Activated T-cell treated with anti-CD3 and anti-CD28 coated beads, Interleukin-2, amount 50 U/mL, for 48 hours (primary cell): ENCODE measurements around the gene BSCL2.
"Not testable (repeated sequence)": the region's sequence is repeated elsewhere in the genome, so short reads cannot be mapped to it uniquely, and the experiment has no call there.

Source experiments
- DNase-seq, 2 experiments: peaks; one replicate each; pipeline ENCODE4 v3.0.0-alpha.2; 2020

The BSCL2 gene

DNA sequence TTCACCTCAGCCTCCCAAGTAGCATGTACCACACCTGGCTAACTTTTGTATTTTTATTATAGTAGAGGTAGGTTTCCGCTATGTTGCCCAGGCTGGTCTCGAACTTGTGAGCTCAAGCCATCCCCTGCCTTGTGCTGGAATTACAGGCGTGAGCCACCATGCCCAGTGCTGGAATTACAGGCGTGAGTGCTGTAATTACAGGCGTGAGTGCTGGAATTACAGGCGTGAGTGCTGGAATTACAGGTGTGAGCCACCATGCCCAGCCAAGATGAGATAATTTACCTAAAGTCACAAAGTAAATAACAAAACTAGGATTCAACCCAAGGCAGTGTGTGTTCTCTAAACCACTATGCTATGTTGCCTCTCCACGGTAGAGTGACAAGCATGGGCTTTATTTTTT lies 24.7 kb downstream of the BSCL2 start:
- DNase-seq, result no peak

DNA sequence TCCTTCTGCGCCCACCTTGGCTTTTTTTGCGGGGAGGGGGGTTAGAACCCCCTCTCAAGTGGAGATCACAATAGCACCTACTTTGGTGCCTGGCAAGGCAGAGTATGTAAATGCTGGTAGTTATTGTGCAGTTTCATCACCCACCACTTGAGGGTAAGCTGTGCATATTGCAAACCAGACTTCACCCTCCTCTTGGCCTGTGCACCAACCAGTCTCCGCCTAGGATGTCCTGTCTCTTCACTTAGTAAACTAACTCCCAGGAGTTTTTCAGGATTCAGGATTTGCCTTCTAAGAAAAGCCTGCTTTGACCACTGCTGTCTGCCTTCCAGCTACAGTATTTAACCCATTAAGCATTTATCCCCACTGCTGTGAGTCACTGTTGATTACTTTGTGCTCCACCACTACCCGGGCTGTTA lies 26.4 kb downstream of the BSCL2 start:
- DNase-seq, result peak in 1 of 2 experiments; percentile 52

- DNase-seq, result peak; percentile 90 to 92
Observed at GRCh38 chr11:62678770-62679696, 28.2 kb downstream of the BSCL2 start, which contains the start of gene UBXN1. Gene UBXN1, minus strand, starts transcription at chr11:62679073. Its CDS starts 150 bp downstream, at chr11:62678923.

- no peak for DNase-seq
Observed at GRCh38 chr11:62678433-62678769, 28.8 kb downstream of the BSCL2 start.

DNA sequence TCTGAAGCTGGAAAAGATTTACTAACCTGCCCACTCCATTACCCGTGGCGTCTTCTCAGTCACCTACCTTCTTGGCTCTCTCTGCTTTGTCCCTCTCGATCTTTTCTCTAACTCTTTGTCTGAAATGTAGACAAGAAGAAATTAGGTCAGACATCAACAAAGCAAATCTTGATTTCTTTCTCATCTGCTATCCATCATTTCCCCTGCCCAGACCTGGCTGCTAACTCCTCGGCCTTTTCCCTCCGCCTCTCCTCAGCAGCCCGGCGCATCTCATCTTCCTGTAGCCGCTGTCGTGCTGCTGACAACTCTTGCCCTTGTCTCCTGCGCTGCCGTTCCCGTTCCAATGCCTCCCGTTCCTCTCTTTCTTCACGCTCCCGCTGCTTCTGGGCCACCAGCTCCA lies 29.5 kb downstream of the BSCL2 start:
- DNase-seq, result no peak

DNA sequence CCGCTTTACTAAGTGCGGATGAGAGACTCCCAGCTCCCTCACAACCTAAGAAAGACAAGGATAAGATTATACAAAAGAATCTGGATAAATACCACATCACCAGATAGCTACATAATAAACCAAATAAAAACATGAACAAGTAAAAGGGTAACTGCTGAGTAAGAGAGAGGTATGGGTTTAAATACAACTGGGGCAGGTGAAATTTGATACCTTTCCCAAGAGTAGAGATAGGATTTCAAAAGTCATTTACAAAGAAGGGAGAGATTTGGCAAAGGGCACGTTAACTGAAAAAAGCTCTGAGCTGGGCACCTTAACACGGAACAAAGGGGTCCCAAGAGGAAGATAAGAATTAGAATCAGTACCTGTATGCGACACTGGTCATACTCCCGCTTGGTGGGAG lies 30.1 kb downstream of the BSCL2 start:
- no peak for DNase-seq

DNA sequence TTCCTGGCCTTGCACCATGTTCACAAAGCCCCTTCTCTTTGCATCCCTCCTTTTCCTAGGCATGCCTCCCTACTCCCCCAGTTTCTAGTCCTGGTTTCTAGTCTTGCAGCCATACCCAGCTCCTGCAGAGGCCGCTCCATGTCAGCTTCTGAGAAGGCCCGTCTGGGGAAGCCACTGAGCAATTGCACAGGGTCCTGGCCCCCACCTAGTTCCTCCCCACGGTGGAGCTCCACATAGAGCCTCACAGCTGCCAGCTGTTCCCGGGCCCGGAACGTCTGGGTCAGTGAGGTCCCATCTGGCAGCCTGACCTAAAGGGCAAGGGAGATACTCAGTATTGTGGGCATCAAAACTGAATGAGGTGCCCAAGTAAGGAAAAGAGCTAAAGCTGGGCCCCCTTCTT lies 30.5 kb downstream of the BSCL2 start:
- DNase-seq, result no peak

DNA sequence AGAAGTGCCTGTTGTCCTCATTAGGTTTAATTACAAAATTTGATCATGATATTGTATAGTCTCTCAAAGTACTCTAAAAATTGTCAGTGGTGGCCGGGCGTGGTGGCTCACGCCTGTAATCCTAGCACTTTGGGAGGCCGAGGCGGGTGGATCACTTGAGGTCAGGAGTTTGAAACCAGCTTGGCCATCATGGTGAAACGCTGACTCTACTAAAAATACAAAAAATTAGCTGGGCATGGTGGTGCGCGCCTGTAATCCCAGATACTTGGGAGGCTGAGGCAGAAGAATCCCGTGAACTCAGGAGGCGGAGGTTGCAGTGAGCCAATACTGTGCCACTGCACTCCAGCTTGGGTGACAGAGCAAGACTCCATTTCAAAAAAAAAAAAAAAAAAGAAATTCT lies 31.8 kb downstream of the BSCL2 start:
- not testable (repeated sequence) for DNase-seq

- no peak for DNase-seq
Observed at GRCh38 chr11:62673196-62673525, 34.1 kb downstream of the BSCL2 start.

- DNase-seq, result peak; percentile 90 to 92
Observed at GRCh38 chr11:62671608-62672389, 35.4 kb downstream of the BSCL2 start, which contains the start of the genes LBHD1 and UQCC3. Gene LBHD1, minus strand, starts transcription at chr11:62672267. Its CDS starts 2,236 bp downstream, at chr11:62670031. Gene UQCC3, plus strand, starts transcription at chr11:62671673. Its CDS starts 73 bp downstream, at chr11:62671746.

DNA sequence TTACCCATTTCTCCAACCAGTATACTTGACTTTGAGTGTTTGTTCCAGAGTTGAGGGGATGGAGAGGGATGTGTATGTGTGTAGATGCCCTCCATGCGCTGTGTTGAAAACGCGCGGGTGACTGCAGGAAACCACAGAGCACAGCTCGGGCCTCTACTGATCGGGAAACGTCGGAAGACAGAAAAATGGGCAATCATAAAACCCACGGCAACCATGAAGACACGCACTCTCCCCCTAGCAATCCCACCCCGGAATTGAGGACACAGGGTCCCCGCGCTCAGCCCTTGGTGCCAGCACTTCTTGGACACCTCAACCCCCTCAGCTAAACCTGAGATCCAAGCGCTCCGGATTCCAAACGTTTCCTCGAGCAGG lies 36.0 kb downstream of the BSCL2 start:
- DNase-seq, result no peak

DNA sequence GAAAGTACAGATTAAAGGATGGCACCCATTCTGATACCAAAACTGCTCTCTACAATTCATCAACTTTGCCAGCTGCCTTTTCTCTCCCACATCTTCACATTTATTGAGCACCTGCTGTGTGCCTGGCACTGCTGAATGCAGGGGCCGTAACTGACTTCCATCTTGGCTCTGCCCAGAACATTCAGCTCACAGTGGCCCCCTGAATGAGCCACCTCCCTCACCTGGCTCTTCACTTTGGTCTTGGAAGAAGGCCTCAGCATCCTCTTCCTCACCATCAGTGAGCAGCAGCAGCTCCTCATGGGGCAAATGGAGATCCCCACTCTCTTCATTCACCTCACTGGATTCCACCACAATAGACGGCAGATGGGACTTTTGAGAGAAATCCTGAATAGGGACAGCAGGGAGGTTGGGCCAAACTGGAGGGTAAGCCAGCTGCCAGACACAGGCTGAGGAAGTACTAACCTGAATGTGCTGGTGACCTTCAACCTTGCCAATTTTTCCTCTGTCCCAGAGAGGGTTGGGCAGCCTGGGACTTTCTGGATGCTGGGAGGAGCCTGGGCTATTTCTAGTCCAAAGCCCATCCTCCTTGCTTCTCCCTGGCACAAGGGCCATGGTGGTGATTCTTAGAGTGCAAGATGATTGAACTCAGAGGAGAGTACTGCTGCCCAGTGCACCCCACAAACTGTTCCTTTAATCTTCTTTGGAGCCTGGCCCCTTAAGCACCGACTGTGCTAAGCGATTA lies 37.6 kb downstream of the BSCL2 start:
- no peak for DNase-seq

DNA sequence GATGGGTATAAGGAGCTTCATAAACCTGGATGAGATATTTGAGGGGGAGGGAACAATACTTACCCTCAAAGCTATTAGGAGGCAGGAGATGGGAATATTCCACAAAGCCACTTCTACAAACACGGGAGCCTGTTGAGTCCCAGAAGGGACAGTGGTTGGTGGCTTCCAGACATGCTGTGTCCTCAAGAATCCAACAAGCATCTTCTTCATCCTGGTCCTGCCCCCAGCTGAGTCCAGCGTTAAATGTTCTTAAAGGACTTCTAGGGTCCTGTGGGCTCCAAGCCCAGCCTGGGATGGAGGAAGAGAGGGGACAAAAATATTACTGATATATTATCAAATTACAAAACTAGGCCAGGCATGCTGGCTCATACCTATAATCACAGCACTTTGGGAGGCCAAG lies 39.8 kb downstream of the BSCL2 start:
- peak in 1 of 2 experiments; percentile 37 for DNase-seq

- DNase-seq, result peak; percentile 57 to 60
Observed at GRCh38 chr11:62666259-62666926, 40.8 kb downstream of the BSCL2 start.

DNA sequence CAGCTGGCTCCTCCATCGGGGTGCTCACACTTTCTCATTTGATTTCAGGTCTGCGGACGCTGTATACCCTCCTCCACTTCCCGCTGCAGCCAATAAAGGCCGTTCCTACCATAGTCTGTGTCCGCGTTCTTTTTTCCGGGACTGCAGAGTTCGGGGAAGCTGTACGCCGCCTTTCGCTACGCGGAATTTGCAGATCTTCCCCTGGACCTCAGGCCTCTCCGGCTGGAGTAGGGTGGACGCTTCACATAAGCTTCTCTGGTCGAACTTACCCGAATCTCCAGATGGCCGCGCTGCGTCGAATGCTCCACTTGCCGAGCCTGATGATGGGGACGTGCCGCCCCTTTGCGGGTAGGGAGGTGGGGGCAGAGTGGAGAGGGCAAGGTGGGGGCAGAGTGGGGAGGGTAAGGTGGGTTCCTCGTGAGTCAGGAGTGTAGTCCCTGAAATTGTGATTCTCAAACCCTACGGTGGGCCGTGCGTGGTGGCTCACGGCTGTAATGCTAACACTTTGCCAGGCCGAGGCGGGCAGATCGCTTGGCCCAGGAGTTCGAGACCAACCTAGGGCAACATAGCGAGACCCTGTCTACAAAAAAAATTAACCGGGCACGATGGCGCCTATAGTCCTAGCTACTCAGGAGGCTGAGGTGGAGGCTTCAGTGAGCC lies 41.5 kb downstream of the BSCL2 start:
- DNase-seq, result peak; percentile 75 to 78

GRCh38 chr11:62665075-62665598 lies 42.1 kb downstream of the BSCL2 start, which contains the start of the genes C11orf98 and CSKMT:
Gene C11orf98, minus strand, starts transcription at chr11:62665210. Its CDS starts 41 bp downstream, at chr11:62665169.
Gene CSKMT, plus strand, starts transcription at chr11:62665312. Its CDS starts 568 bp downstream, at chr11:62665880.
- DNase-seq, result peak; percentile 99

- no peak for DNase-seq
Observed at GRCh38 chr11:62664405-62665074, 42.7 kb downstream of the BSCL2 start.

- DNase-seq, result no peak
Observed at GRCh38 chr11:62656796-62657429, 50.3 kb downstream of the BSCL2 start.

GRCh38 chr11:62654297-62654696 lies 52.9 kb downstream of the BSCL2 start:
- DNase-seq, result no peak
